ENCODE data around the gene PGAP2. TPM values are rescaled to one million over a fixed set of nuclear protein-coding genes. Genes with fewer than 3 reads are reported as not detected.

Gene PGAP2
- total and polyA plus RNA-seq, 2 of the 13 experiments (the other 11 are each of a cell fraction or from before 2014, with no cell fraction given): 21.5 to 47.8 TPM

DNA sequence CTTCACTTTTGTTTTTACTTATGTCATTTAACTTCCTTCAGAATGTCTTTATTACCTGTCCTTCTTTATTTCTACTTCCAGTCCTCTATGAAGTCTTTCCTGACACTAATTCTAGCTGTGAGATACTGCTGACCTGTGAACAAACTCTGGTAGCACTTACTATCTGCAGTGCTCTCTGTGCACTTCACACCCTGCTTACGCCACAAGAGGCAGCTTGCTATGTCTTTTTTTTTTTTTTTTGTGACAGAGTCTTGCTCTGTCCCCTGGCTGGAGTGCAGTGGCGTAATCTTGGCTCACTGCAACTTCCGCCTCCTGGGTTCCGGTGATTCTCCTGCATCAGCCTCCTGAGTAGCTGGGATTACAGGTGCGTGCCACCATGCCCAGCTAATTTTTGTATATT, 57.8 kb downstream of the PGAP2 start (continued):
- TF ChIP-seq, protein P1, sequence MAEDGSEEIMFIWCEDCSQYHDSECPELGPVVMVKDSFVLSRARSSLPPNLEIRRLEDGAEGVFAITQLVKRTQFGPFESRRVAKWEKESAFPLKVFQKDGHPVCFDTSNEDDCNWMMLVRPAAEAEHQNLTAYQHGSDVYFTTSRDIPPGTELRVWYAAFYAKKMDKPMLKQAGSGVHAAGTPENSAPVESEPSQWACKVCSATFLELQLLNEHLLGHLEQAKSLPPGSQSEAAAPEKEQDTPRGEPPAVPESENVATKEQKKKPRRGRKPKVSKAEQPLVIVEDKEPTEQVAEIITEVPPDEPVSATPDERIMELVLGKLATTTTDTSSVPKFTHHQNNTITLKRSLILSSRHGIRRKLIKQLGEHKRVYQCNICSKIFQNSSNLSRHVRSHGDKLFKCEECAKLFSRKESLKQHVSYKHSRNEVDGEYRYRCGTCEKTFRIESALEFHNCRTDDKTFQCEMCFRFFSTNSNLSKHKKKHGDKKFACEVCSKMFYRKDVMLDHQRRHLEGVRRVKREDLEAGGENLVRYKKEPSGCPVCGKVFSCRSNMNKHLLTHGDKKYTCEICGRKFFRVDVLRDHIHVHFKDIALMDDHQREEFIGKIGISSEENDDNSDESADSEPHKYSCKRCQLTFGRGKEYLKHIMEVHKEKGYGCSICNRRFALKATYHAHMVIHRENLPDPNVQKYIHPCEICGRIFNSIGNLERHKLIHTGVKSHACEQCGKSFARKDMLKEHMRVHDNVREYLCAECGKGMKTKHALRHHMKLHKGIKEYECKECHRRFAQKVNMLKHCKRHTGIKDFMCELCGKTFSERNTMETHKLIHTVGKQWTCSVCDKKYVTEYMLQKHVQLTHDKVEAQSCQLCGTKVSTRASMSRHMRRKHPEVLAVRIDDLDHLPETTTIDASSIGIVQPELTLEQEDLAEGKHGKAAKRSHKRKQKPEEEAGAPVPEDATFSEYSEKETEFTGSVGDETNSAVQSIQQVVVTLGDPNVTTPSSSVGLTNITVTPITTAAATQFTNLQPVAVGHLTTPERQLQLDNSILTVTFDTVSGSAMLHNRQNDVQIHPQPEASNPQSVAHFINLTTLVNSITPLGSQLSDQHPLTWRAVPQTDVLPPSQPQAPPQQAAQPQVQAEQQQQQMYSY (CRISPR knock-in tag; IDR thresholded peaks at IDR 0.05): no peak
- TF ChIP-seq, protein P2, sequence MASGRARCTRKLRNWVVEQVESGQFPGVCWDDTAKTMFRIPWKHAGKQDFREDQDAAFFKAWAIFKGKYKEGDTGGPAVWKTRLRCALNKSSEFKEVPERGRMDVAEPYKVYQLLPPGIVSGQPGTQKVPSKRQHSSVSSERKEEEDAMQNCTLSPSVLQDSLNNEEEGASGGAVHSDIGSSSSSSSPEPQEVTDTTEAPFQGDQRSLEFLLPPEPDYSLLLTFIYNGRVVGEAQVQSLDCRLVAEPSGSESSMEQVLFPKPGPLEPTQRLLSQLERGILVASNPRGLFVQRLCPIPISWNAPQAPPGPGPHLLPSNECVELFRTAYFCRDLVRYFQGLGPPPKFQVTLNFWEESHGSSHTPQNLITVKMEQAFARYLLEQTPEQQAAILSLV (CRISPR knock-in tag; IDR thresholded peaks at IDR 0.05; ENCODE audit: borderline replicate concordance): no peak
- TF ChIP-seq MAF1 (CRISPR knock-in tag; IDR thresholded peaks at IDR 0.05; ENCODE audit: borderline replicate concordance) (no peak), ZSCAN20 (CRISPR knock-in tag; IDR thresholded peaks at IDR 0.05; ENCODE audit: borderline replicate concordance) (no peak), ARNTL (CRISPR knock-in tag; IDR thresholded peaks at IDR 0.05) (no peak), ZNF720 (CRISPR knock-in tag; IDR thresholded peaks at IDR 0.05) (no peak), ZNF460 (CRISPR knock-in tag; IDR thresholded peaks at IDR 0.05; ENCODE audit: borderline replicate concordance) (peak; percentile 92), AHR (CRISPR knock-in tag; IDR thresholded peaks at IDR 0.05) (no peak), ZNF792 (CRISPR knock-in tag; IDR thresholded peaks at IDR 0.05) (no peak), KLF16 (CRISPR knock-in tag; IDR thresholded peaks at IDR 0.05) (0 out of 4 replicates have a peak, but pooled peaks of 1 of the 2 experiments have one; percentile 24), NR1H2 (CRISPR knock-in tag; IDR thresholded peaks at IDR 0.05; ENCODE audit: borderline replicate concordance, low read depth) (no peak), DR1 (CRISPR knock-in tag; IDR thresholded peaks at IDR 0.05) (no peak), SP1 (IDR thresholded peaks at IDR 0.05) (no peak), SP1 (CRISPR knock-in tag; IDR thresholded peaks at IDR 0.05) (no peak), ATM (IDR thresholded peaks at IDR 0.05; ENCODE audit: borderline replicate concordance) (no peak), PPARG (CRISPR knock-in tag; conservative IDR thresholded peaks at IDR 0.05) (no peak), ZNF569 (CRISPR knock-in tag; IDR thresholded peaks at IDR 0.05; ENCODE audit: borderline replicate concordance) (no peak), ZNF451 (CRISPR knock-in tag; IDR thresholded peaks at IDR 0.05) (no peak), ESRRA (CRISPR knock-in tag; IDR thresholded peaks at IDR 0.05; ENCODE audit: low read depth) (no peak), ZNF83 (CRISPR knock-in tag; IDR thresholded peaks at IDR 0.05; ENCODE audit: borderline replicate concordance) (no peak), FOSL1 (CRISPR knock-in tag; IDR thresholded peaks at IDR 0.05; ENCODE audit: borderline replicate concordance) (no peak)
- TF ChIP-seq, protein P3, sequence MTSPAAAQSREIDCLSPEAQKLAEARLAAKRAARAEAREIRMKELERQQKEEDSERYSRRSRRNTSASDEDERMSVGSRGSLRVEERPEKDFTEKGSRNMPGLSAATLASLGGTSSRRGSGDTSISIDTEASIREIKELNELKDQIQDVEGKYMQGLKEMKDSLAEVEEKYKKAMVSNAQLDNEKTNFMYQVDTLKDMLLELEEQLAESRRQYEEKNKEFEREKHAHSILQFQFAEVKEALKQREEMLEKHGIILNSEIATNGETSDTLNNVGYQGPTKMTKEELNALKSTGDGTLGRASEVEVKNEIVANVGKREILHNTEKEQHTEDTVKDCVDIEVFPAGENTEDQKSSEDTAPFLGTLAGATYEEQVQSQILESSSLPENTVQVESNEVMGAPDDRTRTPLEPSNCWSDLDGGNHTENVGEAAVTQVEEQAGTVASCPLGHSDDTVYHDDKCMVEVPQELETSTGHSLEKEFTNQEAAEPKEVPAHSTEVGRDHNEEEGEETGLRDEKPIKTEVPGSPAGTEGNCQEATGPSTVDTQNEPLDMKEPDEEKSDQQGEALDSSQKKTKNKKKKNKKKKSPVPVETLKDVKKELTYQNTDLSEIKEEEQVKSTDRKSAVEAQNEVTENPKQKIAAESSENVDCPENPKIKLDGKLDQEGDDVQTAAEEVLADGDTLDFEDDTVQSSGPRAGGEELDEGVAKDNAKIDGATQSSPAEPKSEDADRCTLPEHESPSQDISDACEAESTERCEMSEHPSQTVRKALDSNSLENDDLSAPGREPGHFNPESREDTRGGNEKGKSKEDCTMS (CRISPR knock-in tag; conservative IDR thresholded peaks at IDR 0.05): no peak
- TF ChIP-seq, protein P4, sequence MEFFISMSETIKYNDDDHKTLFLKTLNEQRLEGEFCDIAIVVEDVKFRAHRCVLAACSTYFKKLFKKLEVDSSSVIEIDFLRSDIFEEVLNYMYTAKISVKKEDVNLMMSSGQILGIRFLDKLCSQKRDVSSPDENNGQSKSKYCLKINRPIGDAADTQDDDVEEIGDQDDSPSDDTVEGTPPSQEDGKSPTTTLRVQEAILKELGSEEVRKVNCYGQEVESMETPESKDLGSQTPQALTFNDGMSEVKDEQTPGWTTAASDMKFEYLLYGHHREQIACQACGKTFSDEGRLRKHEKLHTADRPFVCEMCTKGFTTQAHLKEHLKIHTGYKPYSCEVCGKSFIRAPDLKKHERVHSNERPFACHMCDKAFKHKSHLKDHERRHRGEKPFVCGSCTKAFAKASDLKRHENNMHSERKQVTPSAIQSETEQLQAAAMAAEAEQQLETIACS (CRISPR knock-in tag; IDR thresholded peaks at IDR 0.05): no peak

Measured in HepG2 (cell line).